Measurements from ENCODE around the gene PPCDC. TPM values are rescaled to one million over a fixed set of nuclear protein-coding genes. Genes with fewer than 3 reads are reported as not detected.
"Not testable (repeated sequence)": the region's sequence is repeated elsewhere in the genome, so short reads cannot be mapped to it uniquely, and the experiment has no call there.

Gene PPCDC
- polyA plus RNA-seq, 4 donors: 10.4 to 13.8 (median 13.0) TPM

- no peak for DNase-seq (ENCODE audit: low read depth in 4 of 4, low spot score in 3 of 4)
These were observed 42.6 kb downstream of the PPCDC start for GRCh38 chr15:75065851-75066509.

GRCh38 chr15:75067123-75067830 lies 43.9 kb downstream of the PPCDC start:
- no peak for DNase-seq (ENCODE audit: low read depth in 4 of 4, low spot score in 3 of 4)

GRCh38 chr15:75068748-75069147 lies 45.4 kb downstream of the PPCDC start:
- no peak for DNase-seq (ENCODE audit: low read depth in 4 of 4, low spot score in 3 of 4)

- DNase-seq (ENCODE audit: low read depth in 4 of 4, low spot score in 3 of 4): no peak
These were observed 46.0 kb downstream of the PPCDC start for GRCh38 chr15:75069301-75069925.

GRCh38 chr15:75070674-75071073 lies 47.3 kb downstream of the PPCDC start:
- DNase-seq (ENCODE audit: low read depth in 4 of 4, low spot score in 3 of 4): no peak

DNA sequence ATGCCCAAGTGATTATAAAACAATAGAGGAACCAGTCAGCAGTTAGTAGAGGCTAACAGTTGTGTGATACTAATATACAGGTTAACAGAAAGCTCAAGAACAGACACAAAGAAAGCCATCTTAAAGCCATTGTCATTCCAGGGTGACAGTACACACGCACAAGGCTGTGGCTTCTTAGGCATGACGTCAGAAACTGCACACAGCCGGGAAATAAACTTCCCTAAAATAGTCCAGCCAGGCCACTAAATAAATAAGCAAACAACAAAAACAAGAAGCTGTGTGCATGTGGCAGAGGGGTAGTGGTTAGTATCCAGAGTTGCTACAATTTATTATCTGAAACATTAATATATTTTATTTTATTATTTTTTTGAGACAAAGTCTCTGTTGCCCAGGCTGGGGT lies 49.8 kb downstream of the PPCDC start:
- no peak for DNase-seq (ENCODE audit: low read depth in 4 of 4, low spot score in 3 of 4)

- DNase-seq (ENCODE audit: low read depth in 4 of 4, low spot score in 3 of 4): no peak
These were observed 52.9 kb downstream of the PPCDC start for GRCh38 chr15:75076277-75076676.

GRCh38 chr15:75077551-75077961 lies 54.2 kb downstream of the PPCDC start:
- DNase-seq (ENCODE audit: low read depth in 4 of 4, low spot score in 3 of 4): not testable (repeated sequence)

GRCh38 chr15:75081150-75081549 lies 57.8 kb downstream of the PPCDC start:
- DNase-seq (ENCODE audit: low read depth in 4 of 4, low spot score in 3 of 4): no peak

GRCh38 chr15:75082689-75083088 lies 59.3 kb downstream of the PPCDC start:
- no peak for DNase-seq (ENCODE audit: low read depth in 4 of 4, low spot score in 3 of 4)

DNA sequence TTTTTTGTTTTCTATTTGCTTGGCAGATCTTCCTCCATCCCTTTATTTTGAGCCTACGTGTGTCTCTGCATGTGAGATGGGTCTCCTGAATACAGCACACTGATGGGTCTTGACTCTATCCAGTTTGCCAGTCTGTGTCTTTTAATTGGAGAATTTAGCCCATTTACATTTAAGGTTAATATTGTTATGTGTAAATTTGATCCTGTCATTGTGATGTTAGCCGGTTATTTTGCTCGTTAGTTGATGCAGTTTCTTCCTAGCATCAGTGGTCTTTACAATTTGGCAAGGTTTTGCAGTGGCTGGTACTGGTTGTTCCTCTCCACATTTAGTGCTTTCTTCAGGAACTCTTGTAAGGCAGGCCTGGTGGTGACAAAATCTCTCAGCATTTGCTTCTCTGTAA lies 62.3 kb downstream of the PPCDC start:
- DNase-seq (ENCODE audit: low read depth in 4 of 4, low spot score in 3 of 4): not testable (repeated sequence)

- no peak for DNase-seq (ENCODE audit: low read depth in 4 of 4, low spot score in 3 of 4)
These were observed 66.3 kb downstream of the PPCDC start for GRCh38 chr15:75089456-75090387.

GRCh38 chr15:75090388-75090734 lies 67.0 kb downstream of the PPCDC start:
- no peak for DNase-seq (ENCODE audit: low read depth in 4 of 4, low spot score in 3 of 4)

GRCh38 chr15:75091814-75092213 lies 68.4 kb downstream of the PPCDC start:
- no peak for DNase-seq (ENCODE audit: low read depth in 4 of 4, low spot score in 3 of 4)

DNA sequence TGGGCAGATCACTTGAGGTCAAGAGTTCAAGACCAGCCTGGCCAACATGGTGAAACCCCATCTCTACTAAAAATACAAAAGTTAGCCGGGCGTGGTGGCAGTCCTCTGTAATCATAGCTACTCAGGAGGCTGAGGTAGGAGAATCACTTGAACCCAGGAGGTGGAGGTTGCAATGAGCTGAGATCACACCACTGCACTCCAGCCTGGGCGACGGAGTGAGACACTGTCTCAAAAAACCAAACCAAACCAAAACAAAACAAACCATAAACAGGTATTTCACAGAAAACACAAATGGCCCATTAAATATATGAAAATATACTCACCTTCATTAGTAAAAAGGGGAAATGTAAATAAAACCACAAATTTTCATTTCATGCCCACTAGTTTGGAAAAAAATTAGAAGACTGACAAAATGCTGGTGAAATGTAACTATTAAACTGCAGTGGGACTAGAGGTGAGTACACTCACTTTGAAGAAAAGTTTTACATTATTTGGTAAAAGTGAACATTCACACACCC lies 71.6 kb downstream of the PPCDC start:
- not testable (repeated sequence) for DNase-seq (ENCODE audit: low read depth in 4 of 4, low spot score in 3 of 4)

DNA sequence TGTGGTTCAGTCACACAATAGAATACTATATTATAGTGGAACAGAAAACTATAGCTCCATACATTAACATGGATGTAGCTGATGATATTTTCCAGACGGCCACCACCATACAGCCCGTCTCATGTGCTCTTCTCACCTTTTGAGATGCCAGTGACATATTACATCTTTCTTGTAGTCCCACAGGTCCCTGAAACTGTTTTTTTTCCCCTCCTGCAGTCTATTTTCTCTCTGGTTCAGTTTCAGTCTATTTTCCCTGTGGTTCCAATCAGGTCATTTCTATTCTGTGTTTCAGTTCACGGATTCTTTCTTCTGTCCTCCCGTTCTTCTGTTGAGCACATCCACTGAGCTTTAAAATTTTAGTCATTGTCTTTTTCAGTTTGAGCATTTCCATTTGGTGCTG lies 72.2 kb downstream of the PPCDC start:
- DNase-seq (ENCODE audit: low read depth in 4 of 4, low spot score in 3 of 4): no peak

- no peak for DNase-seq (ENCODE audit: low read depth in 4 of 4, low spot score in 3 of 4)
These were observed 74.5 kb downstream of the PPCDC start for GRCh38 chr15:75097939-75098338.

GRCh38 chr15:75098404-75098803 lies 75.0 kb downstream of the PPCDC start:
- DNase-seq (ENCODE audit: low read depth in 4 of 4, low spot score in 3 of 4): no peak

All from right renal pelvis (tissue), 4 donors.